Measurements from ENCODE around the gene ZNG1A.
"Not testable (repeated sequence)": the region's sequence is repeated elsewhere in the genome, so short reads cannot be mapped to it uniquely, and the experiment has no call there.

DNA sequence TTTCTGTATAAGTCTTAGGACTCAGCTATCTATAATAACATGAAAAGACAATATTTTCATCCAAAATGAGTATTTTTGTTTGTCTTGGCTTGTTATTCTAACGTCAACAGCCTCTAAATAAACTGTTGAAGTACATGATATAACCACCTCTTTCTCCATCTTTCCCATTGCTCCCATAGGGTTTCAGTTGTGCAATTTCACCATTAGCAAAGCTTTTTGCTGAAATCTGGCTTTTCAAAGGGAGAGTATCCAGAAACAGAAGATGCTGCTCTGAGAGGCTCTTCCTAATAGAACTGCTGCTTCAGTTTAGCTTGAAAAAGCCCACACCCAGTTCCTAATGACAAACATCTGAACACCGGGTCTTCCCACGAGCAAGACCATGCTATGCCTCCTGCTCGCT is 91.8 kb downstream of the ZNG1A start:
- TF ChIP-seq, protein P1, sequence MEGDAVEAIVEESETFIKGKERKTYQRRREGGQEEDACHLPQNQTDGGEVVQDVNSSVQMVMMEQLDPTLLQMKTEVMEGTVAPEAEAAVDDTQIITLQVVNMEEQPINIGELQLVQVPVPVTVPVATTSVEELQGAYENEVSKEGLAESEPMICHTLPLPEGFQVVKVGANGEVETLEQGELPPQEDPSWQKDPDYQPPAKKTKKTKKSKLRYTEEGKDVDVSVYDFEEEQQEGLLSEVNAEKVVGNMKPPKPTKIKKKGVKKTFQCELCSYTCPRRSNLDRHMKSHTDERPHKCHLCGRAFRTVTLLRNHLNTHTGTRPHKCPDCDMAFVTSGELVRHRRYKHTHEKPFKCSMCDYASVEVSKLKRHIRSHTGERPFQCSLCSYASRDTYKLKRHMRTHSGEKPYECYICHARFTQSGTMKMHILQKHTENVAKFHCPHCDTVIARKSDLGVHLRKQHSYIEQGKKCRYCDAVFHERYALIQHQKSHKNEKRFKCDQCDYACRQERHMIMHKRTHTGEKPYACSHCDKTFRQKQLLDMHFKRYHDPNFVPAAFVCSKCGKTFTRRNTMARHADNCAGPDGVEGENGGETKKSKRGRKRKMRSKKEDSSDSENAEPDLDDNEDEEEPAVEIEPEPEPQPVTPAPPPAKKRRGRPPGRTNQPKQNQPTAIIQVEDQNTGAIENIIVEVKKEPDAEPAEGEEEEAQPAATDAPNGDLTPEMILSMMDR (IDR thresholded peaks at IDR 0.05), result not testable (repeated sequence)
- not testable (repeated sequence) for TF ChIP-seq POLR2A (IDR thresholded peaks at IDR 0.05)

Measured in uterus (tissue), 2 donors.